Gastrocnemius medialis (tissue), 4 donors: ENCODE measurements around the gene TAS1R2.

Experiments
- CTCF ChIP-seq, 5 experiments: fragments of 450-650 bp in 3 of 5; fragments of 200-600 bp in 2 of 5; sonication (generic) in 2 of 5; IDR thresholded peaks in 4 of 5; conservative IDR thresholded peaks in 1 of 5; 1 replicate in 4 of 5; 2 replicates in 1 of 5; pipeline ENCODE4 v1.5.1; 2016 to 2019; ENCODE audit warnings: antibody characterized with exemption in 5 of 5, mild to moderate bottlenecking in 3 of 5, moderate library complexity in 3 of 5
- POLR2A ChIP-seq, 2 donors: fragments of 450-650 bp; IDR thresholded peaks; one replicate each; pipeline ENCODE4 v1.6.1; 2017; ENCODE audit warnings: antibody characterized with exemption in 2 of 2, mild to moderate bottlenecking in 2 of 2, moderate library complexity in 2 of 2

GRCh38 chr1:18881164-18881563 lies 21.7 kb upstream of the TAS1R2 start:
- TF ChIP-seq POLR2A (IDR thresholded peaks at IDR 0.05): no peak
- no peak for TF ChIP-seq CTCF (IDR thresholded peaks at IDR 0.05 in 4 of 5, conservative IDR thresholded peaks at IDR 0.05 in 1 of 5)
